GM19438 (cell line): ENCODE results near the gene CEBPB.

Experiments used
- ATAC-seq: cut with Tn5 transposase; IDR thresholded peaks from one replicate; pipeline ENCODE4 v1.9.1; 2021; ENCODE audit warnings: low read depth; ENCODE audit not compliant: unreplicated experiment

The CEBPB gene

GRCh38 chr20:50210066-50210619 is 19.5 kb downstream of the CEBPB start:
- no peak for ATAC-seq

DNA sequence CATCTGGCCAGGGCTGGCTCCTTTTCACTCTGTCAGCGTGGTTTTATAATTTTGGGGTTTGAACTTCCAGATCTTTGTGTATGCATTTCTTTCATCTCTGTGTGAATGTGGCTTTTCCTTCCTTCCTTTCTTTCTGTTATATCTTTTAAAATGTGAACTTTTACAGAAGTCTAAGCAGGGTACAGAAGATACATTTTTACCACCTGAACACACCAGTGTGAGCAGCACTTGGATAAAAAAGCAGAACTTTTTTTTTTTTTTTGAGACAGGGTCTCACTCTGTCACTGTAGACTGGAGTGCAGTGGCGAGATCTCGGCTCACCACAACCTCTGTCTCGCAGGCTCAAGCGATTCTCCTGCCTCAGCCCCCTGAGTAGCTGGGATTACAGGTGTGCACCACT is 20.5 kb downstream of the CEBPB start:
- ATAC-seq: no peak

- no peak for ATAC-seq
These were observed 23.0 kb downstream of the CEBPB start for GRCh38 chr20:50213531-50214106.

DNA sequence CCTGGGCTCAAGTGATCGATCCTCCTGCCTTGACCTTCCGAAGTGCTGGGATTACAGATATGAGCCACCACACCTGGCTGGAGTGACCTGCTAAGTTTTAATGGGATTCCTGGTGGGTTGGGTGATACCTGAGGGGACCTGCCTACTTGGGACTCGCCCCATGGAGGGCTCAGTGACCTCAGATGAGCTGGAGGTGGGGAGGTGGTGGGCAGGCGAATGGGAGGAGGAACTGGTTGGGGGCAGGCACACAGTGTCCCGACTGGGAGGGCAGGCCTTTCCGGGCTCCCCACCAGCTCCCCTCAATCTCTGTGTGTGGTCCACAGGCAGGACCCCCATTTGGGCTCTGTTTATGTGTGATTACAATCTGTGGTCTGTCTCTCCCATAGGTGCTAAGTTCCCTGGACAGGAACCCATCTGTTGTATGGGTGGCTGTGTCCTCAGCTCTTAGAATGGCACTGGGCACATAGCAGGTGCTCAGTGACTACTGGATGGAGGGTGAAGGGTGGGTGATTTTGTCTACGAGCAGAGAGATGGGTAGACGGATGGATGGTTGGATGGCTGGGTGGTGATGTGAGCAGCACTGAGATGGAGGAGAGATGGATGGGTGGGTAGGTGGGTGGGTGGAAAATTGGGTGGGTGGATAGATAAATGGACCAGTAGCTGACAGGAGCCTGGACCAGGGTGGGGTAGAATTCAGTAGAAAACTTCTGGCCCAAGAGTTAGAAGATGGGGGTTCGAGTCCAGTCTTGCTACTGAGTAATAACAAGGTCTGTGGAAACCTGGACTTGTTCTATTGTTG is 23.8 kb downstream of the CEBPB start:
- ATAC-seq: no peak

- no peak for ATAC-seq
These were observed 24.6 kb downstream of the CEBPB start for GRCh38 chr20:50215101-50215690.

- no peak for ATAC-seq
These were observed 25.3 kb downstream of the CEBPB start for GRCh38 chr20:50215926-50216325.

DNA sequence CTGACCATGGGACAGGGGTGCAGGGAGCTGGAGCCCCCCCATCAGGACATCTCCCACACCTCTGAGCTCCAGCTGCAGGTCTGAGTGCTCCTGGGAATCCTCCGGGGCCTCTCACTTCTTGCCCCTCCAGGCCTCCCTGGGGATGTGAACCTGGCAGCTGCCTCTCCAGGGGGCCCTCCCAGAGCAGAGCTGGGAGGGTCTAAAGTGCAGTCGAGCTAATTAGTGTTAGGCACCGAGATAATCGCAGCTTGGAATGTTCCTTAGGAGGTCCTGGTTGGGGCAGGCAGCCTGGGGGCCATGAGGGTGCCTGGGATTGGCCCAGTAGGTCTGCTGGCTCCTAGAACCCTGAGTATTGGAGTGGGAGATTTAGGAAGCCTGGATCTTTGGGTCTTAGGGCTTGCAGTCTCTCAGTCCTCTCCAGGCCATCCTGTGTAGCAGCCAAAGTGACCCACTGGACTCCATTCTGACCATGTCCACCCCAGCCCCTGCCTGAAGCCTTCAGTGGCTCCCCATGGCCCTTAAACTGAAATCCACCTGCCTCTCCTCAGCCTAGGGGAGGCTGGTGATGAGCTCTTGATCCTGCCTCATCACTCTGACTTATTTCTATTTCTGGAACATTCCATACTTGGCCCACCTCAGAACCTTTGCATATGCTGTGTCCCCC is 26.0 kb downstream of the CEBPB start:
- no peak for ATAC-seq

GRCh38 chr20:50217207-50217949 is 26.7 kb downstream of the CEBPB start:
- ATAC-seq: no peak

DNA sequence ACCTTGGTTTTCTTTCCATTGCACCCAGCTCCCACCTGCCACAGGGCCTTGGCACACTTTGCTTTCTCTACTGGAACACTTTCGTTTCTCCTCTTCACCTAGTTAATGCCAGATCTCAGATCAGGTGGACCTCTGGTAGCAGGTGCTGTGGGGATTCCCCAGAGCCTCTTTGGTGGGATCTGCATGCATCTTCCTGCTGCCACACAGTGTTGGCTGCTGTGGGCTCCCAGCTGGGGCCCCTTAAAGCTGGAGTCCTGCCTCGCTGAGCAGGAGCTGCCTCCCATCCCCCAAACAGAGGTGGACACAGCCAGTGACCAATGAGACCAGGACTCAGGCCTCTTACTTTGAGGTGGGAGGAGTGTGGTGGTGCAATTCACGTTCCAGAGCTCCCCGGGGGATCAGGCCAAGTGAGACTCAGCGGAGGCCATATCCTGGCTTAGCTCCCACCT is 28.4 kb downstream of the CEBPB start:
- ATAC-seq: no peak

GRCh38 chr20:50219600-50219999 is 29.0 kb downstream of the CEBPB start:
- no peak for ATAC-seq

- ATAC-seq: no peak
These were observed 29.7 kb downstream of the CEBPB start for GRCh38 chr20:50220093-50220893.

GRCh38 chr20:50220894-50221365 is 30.3 kb downstream of the CEBPB start:
- ATAC-seq: no peak

DNA sequence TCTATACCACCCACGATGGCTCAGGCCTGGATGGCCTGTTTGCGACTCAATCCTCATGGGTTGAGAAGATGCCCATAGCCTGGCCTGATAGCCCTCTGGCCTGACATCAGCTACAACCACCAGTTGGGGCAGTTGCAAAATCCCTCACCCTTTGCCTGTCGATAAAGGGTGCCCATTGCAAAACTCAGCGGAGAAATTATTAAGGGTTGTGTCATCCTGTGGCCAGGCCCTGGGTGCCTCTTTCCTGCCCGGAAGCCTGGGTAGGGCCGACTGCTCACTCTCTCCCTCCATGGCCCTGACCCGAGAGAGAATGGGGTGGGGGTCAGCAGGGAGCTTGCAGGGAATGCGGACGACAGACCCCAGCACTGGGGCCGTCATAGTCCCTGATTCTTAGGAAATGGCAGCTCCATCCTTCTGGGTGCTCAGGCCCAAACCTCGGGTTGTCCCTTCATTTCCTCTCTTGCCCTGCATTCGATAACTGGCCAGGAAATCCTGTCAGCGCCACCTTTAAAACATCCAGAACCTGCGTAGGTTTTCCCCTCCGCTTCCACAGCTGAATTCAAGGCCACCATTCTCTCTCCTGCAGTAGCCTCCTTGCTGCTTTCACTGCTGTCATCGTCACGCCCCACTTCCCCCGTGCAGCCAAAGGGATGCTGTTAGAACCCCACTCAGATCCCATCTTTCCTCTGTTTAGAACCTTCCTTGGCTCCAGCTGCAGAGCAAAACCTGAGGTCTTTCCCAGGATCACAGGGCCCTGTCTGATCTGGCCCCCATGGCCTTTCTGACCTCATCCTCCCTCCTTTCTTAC is 31.1 kb downstream of the CEBPB start:
- no peak for ATAC-seq

GRCh38 chr20:50222309-50223038 is 31.8 kb downstream of the CEBPB start:
- ATAC-seq: no peak

- ATAC-seq: no peak
These were observed 32.7 kb downstream of the CEBPB start for GRCh38 chr20:50223039-50224005.

DNA sequence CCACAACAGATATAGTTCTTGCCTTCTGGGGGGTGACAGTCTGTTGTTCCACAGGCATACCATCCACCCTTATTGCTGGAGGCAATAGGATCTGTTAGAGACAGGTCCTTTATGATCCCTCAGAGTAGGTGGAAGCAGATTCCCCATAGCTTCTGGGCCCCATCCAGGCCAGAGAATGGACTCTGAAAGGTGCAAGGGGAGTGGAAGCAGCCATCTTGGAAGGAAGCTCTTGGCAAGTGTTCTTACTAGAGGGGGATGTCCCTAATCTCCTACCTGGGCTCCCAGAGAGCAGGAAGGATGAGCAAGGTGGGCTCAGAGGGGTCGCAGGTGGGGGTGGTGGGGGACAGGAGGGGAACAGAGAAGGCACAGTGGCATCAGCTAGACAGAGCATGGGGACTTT is 33.4 kb downstream of the CEBPB start:
- no peak for ATAC-seq
